ENCODE measurements around the gene OPN1SW.

- TF ChIP-seq YY1 (IDR thresholded peaks at IDR 0.05; ENCODE audit: insufficient read depth, insufficient read length) (no peak), ZNF274 (IDR thresholded peaks at IDR 0.05; ENCODE audit: low read depth, low read length) (no peak), SUZ12 (IDR thresholded peaks at IDR 0.05; ENCODE audit: extremely low read depth, insufficient read depth, insufficient read length) (no peak)
These were observed 5.4 kb downstream of the OPN1SW start for GRCh38 chr7:128770233-128770632.

Data from NT2/D1 (cell line).